Fibroblast of pulmonary artery (primary cell): ENCODE data around the gene DRG2.
A peak's percentile ranks its signal among the peaks of the same experiment; 100 is the strongest.

Experiments used
- DNase-seq: peaks from one replicate; pipeline ENCODE4 v3.0.0-alpha.2; 2010; ENCODE audit warnings: low read depth
- H3K4me3 ChIP-seq: replicated peaks from 2 replicates; pipeline ENCODE4 v1.5.1; 2011; ENCODE audit warnings: low read depth, mild to moderate bottlenecking, control low read depth, low read length, moderate library complexity
- TF ChIP-seq, protein P1 (sequence below): IDR thresholded peaks from 2 replicates; pipeline ENCODE4 v1.5.1; 2011; ENCODE audit warnings: mild to moderate bottlenecking, control low read depth, low read length, inconsistent platforms; ENCODE audit errors: missing control alignments

Gene DRG2

GRCh38 chr17:18074566-18075272, 13.0 kb upstream of the DRG2 start:
- TF ChIP-seq, protein P1, sequence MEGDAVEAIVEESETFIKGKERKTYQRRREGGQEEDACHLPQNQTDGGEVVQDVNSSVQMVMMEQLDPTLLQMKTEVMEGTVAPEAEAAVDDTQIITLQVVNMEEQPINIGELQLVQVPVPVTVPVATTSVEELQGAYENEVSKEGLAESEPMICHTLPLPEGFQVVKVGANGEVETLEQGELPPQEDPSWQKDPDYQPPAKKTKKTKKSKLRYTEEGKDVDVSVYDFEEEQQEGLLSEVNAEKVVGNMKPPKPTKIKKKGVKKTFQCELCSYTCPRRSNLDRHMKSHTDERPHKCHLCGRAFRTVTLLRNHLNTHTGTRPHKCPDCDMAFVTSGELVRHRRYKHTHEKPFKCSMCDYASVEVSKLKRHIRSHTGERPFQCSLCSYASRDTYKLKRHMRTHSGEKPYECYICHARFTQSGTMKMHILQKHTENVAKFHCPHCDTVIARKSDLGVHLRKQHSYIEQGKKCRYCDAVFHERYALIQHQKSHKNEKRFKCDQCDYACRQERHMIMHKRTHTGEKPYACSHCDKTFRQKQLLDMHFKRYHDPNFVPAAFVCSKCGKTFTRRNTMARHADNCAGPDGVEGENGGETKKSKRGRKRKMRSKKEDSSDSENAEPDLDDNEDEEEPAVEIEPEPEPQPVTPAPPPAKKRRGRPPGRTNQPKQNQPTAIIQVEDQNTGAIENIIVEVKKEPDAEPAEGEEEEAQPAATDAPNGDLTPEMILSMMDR = no peak
- DNase-seq = no peak
- no peak overlapping the region for H3K4me3 ChIP-seq

- peak; percentile 10 for DNase-seq
- TF ChIP-seq, protein P1 = no peak
- H3K4me3 ChIP-seq = no peak overlapping the region
These were observed 10.8 kb upstream of the DRG2 start for GRCh38 chr17:18076936-18077335.

GRCh38 chr17:18079543-18079942, 8.2 kb upstream of the DRG2 start:
- no peak for DNase-seq
- TF ChIP-seq, protein P1 = no peak
- no peak overlapping the region for H3K4me3 ChIP-seq

- TF ChIP-seq, protein P1 = no peak
- no peak overlapping the region for H3K4me3 ChIP-seq
- no peak for DNase-seq
These were observed 3.5 kb upstream of the DRG2 start for GRCh38 chr17:18084256-18084655.

GRCh38 chr17:18089613-18090012, 1.9 kb downstream of the DRG2 start:
- TF ChIP-seq, protein P1 = no peak
- H3K4me3 ChIP-seq = no peak overlapping the region
- DNase-seq = no peak

GRCh38 chr17:18093616-18094408, 6.1 kb downstream of the DRG2 start:
- peak; percentile 87 for DNase-seq
- no peak overlapping the region for H3K4me3 ChIP-seq

More at GRCh38 chr17:18093616-18094408, 6.1 kb downstream of the DRG2 start:
- TF ChIP-seq, protein P1 = peak; percentile 67
